HL-60 (cell line): ENCODE data around the gene GCNA.

ENCODE experiments used
- CTCF ChIP-seq: IDR thresholded peaks from one replicate; pipeline ENCODE4 v1.5.1; 2011; ENCODE audit warnings: low read length, control low read depth, inconsistent platforms; ENCODE audit not compliant: insufficient read depth
- POLR2AphosphoS5 ChIP-seq: IDR thresholded peaks from 2 replicates; pipeline ENCODE4 v1.6.1; 2012; ENCODE audit warnings: low read depth

- TF ChIP-seq CTCF, result no peak
- TF ChIP-seq POLR2AphosphoS5, result no peak
These were observed 81.1 kb downstream of the GCNA start for GRCh38 chrX:71659342-71659741.
